DOHH2 (cell line): Measurements from ENCODE around the gene DMD.

Source experiments
- CTCF ChIP-seq: fragments of 200-600 bp; sonication (generic); IDR thresholded peaks from one replicate; pipeline ENCODE4 v1.5.1; 2014; ENCODE audit warnings: antibody characterized with exemption, mild to moderate bottlenecking, low read depth, low read length; ENCODE audit not compliant: poor library complexity, severe bottlenecking
- EZH2phosphoT487 ChIP-seq: fragments of 200-600 bp; sonication (generic); IDR thresholded peaks from 2 replicates; pipeline ENCODE4 v1.6.1; 2017; ENCODE audit warnings: borderline replicate concordance, mild to moderate bottlenecking, antibody characterized with exemption, low read length, moderate library complexity, mixed read lengths

GRCh38 chrX:31838617-31839016 is 1372.7 kb downstream of the DMD start:
- TF ChIP-seq EZH2phosphoT487 (no peak), CTCF (no peak)
